Thyroid gland (tissue), 4 donors: Measurements from ENCODE around the gene KRT75. TPM values are rescaled to one million over a fixed set of nuclear protein-coding genes. Genes with fewer than 3 reads are reported as not detected.

Experiments used
- DNase-seq, 2 donors: peaks; one replicate each; pipeline ENCODE4 v3.0.0-alpha.2; 2019
- H3K27ac ChIP-seq, 3 donors: fragments of 200-600 bp; sonication (generic); 1 replicate in 2 of 3; 2 replicates in 1 of 3; pipeline ENCODE4 v1.5.1; 2016 to 2019; ENCODE audit warnings: mild to moderate bottlenecking in 1 of 3, moderate library complexity in 1 of 3
- H3K27me3 ChIP-seq: fragments of 200-600 bp; sonication (generic); one replicate; pipeline ENCODE4 v1.5.1; 2019
- H3K36me3 ChIP-seq, 2 donors: fragments of 200-600 bp; sonication (generic); one replicate each; pipeline ENCODE4 v1.5.1; 2016 to 2019
- H3K4me1 ChIP-seq, 2 donors: fragments of 200-600 bp; sonication (generic); one replicate each; pipeline ENCODE4 v1.5.1; 2017 to 2019
- H3K4me3 ChIP-seq, 3 donors: fragments of 200-600 bp; sonication (generic); replicated peaks in 1 of 3; 1 replicate in 2 of 3; 2 replicates in 1 of 3; pipeline ENCODE4 v1.5.1; 2016; ENCODE audit warnings: mild to moderate bottlenecking in 1 of 3
- H3K9me3 ChIP-seq: fragments of 200-600 bp; sonication (generic); one replicate; pipeline ENCODE4 v1.5.1; 2017
- POLR2A ChIP-seq, 2 donors: fragments of 450-650 bp; IDR thresholded peaks; one replicate each; pipeline ENCODE4 v1.6.1; 2017; ENCODE audit warnings: antibody characterized with exemption in 2 of 2, mild to moderate bottlenecking in 2 of 2, moderate library complexity in 1 of 2
- WGBS, 2 donors: methylation state at CpG; one replicate each; pipeline ENCODE4 v1.1.5; 2017; 5-methylcytosine and 5-hydroxymethylcytosine counted together
- intact Hi-C: fragments of 100-400 bp; cut with DNase I; formaldehyde crosslinking; loops from one replicate; pipeline ENCODE4 v1.15.1; 2023
- total RNA-seq, 4 donors: library from RNA; depleted of rRNA; stranded (reverse); fragments of >200 nt; gene quantifications; one replicate each; pipeline ENCODE4 v1.2.3, GENCODE V29; 2016
- TF ChIP-seq, protein P1 (sequence below), 6 experiments: fragments of 200-600 bp in 3 of 6; fragments of 450-650 bp in 3 of 6; sonication (generic) in 3 of 6; IDR thresholded peaks; one replicate each; pipeline ENCODE4 v1.5.1; 2016 to 2019; ENCODE audit warnings: antibody characterized with exemption in 6 of 6, mild to moderate bottlenecking in 2 of 6, inconsistent platforms in 1 of 6, moderate library complexity in 1 of 6

KRT75 gene
- total RNA-seq, 4 donors from 2014 or later, result not detected

GRCh38 chr12:52434760-52435530, 774 bp upstream of the KRT75 start:
- intact Hi-C loops, result no loop called here
- no peak overlapping the region for H3K4me3 ChIP-seq
- DNase-seq, result no peak
- no peak overlapping the region for H3K27ac ChIP-seq
- WGBS, 2 donors, result 92 to 95% methylated on average over 6 of the region's 6 CpGs
- no peaks in the 10 kb centered on the region for H3K36me3 ChIP-seq
- no peaks in the 10 kb centered on the region for H3K9me3 ChIP-seq
- TF ChIP-seq, protein P1, sequence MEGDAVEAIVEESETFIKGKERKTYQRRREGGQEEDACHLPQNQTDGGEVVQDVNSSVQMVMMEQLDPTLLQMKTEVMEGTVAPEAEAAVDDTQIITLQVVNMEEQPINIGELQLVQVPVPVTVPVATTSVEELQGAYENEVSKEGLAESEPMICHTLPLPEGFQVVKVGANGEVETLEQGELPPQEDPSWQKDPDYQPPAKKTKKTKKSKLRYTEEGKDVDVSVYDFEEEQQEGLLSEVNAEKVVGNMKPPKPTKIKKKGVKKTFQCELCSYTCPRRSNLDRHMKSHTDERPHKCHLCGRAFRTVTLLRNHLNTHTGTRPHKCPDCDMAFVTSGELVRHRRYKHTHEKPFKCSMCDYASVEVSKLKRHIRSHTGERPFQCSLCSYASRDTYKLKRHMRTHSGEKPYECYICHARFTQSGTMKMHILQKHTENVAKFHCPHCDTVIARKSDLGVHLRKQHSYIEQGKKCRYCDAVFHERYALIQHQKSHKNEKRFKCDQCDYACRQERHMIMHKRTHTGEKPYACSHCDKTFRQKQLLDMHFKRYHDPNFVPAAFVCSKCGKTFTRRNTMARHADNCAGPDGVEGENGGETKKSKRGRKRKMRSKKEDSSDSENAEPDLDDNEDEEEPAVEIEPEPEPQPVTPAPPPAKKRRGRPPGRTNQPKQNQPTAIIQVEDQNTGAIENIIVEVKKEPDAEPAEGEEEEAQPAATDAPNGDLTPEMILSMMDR (IDR thresholded peaks at IDR 0.05), result no peak
- no peak for TF ChIP-seq POLR2A (IDR thresholded peaks at IDR 0.05)
- H3K4me1 ChIP-seq, result no peaks in the 10 kb centered on the region
- no peaks in the 10 kb centered on the region for H3K27me3 ChIP-seq

DNA sequence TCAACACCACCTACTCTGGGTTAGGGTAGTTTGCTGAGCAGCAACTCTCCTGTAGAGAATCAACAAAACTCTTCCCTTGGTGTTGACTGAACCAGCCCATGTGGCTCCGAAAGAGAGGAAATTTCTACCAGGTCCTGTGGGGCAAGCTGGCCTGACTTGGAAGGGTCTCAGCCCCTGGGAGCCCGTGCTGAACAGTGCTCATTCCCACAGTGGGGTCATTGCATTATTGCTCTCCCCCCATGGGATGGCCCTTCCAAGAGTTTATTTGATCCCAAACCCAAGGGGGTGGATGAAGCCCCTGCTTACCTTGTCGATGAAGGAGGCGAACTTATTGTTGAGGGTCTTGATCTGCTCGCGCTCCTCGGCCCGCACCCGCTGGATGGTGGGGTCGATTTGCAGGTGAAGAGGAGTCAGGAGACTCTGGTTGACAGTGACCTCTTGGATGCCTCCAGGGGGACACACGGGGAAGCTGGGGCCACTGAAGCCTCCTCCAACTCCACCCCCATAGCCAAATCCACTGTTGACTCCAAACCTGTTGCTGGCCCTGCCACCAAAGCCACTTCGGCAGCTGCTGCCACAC, 580 bp downstream of the KRT75 start:
- WGBS, 2 donors, result 81 to 87% methylated on average over 3 to 12 of the region's 12 CpGs
- no peak overlapping the region for H3K27ac ChIP-seq
- intact Hi-C loops, result no loop called here
- H3K36me3 ChIP-seq, result no peaks in the 10 kb centered on the region
- TF ChIP-seq, protein P1 (IDR thresholded peaks at IDR 0.05), result no peak
- no peak for TF ChIP-seq POLR2A (IDR thresholded peaks at IDR 0.05)
- no peaks in the 10 kb centered on the region for H3K9me3 ChIP-seq
- H3K27me3 ChIP-seq, result no peaks in the 10 kb centered on the region
- DNase-seq, result no peak
- no peaks in the 10 kb centered on the region for H3K4me1 ChIP-seq
- H3K4me3 ChIP-seq, result no peak overlapping the region

DNA sequence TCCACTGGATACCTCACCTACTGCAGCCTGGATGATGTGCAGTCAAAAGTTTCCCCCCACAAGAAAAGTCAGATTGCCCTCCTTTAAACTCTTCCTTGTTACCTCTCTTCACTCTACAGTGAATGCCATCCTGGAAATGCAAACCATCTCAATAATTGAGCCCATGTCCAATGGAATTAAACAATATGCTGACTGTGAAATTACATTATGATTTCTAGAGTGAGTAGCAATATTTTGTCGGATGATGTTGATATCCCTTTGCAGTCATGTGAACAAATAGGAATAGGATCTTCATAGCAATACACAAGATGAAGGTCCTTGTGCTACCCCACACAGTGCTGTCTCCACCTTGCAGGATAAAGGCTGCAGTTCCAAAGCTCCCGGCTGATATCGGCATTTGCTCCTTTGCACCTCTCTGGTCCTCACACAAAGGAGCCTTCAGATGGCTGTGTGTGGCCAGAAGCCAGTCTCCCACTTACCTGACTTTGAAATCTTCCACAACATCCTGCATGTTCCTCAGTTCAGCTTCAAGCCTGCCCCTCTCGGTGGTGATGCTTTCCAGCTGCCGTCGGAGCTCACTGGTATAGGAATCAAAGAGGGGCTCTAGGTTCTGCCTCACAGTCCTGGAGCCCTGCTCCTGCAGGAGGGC, 1.5 kb downstream of the KRT75 start:
- no peaks in the 10 kb centered on the region for H3K27me3 ChIP-seq
- H3K36me3 ChIP-seq, result no peaks in the 10 kb centered on the region
- H3K9me3 ChIP-seq, result no peaks in the 10 kb centered on the region
- no peak overlapping the region for H3K4me3 ChIP-seq
- no peak overlapping the region for H3K27ac ChIP-seq
- intact Hi-C loops, result no loop called here
- no peaks in the 10 kb centered on the region for H3K4me1 ChIP-seq
- no peak for DNase-seq
- 90 to 95% methylated on average over 6 of the region's 6 CpGs for WGBS, 2 donors
- TF ChIP-seq, protein P1 (IDR thresholded peaks at IDR 0.05), result no peak

- H3K27ac ChIP-seq, result no peak overlapping the region
- no peaks in the 10 kb centered on the region for H3K9me3 ChIP-seq
- intact Hi-C loops, result no loop called here
- 82 to 90% methylated on average over 9 to 10 of the region's 10 CpGs for WGBS, 2 donors
- TF ChIP-seq, protein P1 (IDR thresholded peaks at IDR 0.05), result no peak
- no peak for TF ChIP-seq POLR2A (IDR thresholded peaks at IDR 0.05)
- DNase-seq, result no peak
- H3K27me3 ChIP-seq, result no peaks in the 10 kb centered on the region
- no peaks in the 10 kb centered on the region for H3K36me3 ChIP-seq
- H3K4me1 ChIP-seq, result no peaks in the 10 kb centered on the region
- H3K4me3 ChIP-seq, result no peak overlapping the region
These were observed 6.0 kb downstream of the KRT75 start for GRCh38 chr12:52428121-52428520.

DNA sequence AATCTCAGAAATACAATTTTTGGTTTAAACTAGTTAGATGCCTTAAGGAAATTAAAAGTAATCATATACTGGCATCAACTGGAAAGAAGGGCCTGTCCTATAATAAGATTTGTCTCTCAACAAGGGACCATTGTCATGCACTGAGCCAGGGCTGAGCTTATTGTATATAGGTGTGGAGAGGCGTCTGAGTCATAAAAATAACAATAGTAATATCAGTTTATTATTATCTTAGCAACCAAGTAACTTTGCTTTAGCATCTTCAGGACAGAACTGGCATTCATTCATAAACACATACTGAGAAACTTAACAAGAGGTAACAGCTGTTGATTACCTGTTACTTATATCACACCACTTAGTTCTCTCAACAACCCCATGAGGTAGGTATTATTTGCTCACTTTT, 7.1 kb downstream of the KRT75 start:
- Histone ChIP-seq H3K27me3 (no peaks in the 10 kb centered on the region), H3K27ac (no peak overlapping the region), H3K9me3 (no peaks in the 10 kb centered on the region), H3K36me3 (no peaks in the 10 kb centered on the region), H3K4me3 (no peak overlapping the region), H3K4me1 (no peaks in the 10 kb centered on the region)
- intact Hi-C loops, result no loop called here
- 91 to 93% methylated on average over 1 of the region's 1 CpG for WGBS, 2 donors
- TF ChIP-seq, protein P1 (IDR thresholded peaks at IDR 0.05), result no peak
- TF ChIP-seq POLR2A (IDR thresholded peaks at IDR 0.05), result no peak
- no peak for DNase-seq
